Activated B cell treated with CpG ODN at 0.5 μM for 24 hours (primary cell): Measurements from ENCODE around the gene TSSK2. TPM values are rescaled to one million over a fixed set of nuclear protein-coding genes. Genes with fewer than 3 reads are reported as not detected.
A peak's percentile ranks its signal among the peaks of the same experiment; 100 is the strongest.

ENCODE experiments used
- ATAC-seq: fragments of 200-7000 bp; cut with Tn5 transposase; one replicate; pipeline ENCODE4 v1.10.0; 2021; ENCODE audit warnings: low read depth, mild to moderate bottlenecking, moderate library complexity
- CTCF ChIA-PET: fragments of 350-600 bp; sonication (Branson Sonifier 250); formaldehyde crosslinking; loops from one replicate; lab custom pipeline; 2021; ENCODE audit warnings: antibody characterized with exemption; lab: Charles Lee
- POLR2A ChIA-PET: fragments of 350-600 bp; sonication (Branson Sonifier 250); formaldehyde crosslinking; loops from one replicate; lab custom pipeline; 2021; ENCODE audit warnings: antibody characterized with exemption; lab: Charles Lee
- DNase-seq: peaks from one replicate; pipeline ENCODE4 v3.0.0; 2022
- H3K27ac Mint-ChIP-seq: one replicate; pipeline ENCODE4 v1.8.0; 2020; ENCODE audit warnings: mixed read lengths
- H3K27me3 Mint-ChIP-seq: one replicate; pipeline ENCODE4 v1.8.0; 2021; ENCODE audit warnings: mixed read lengths
- H3K36me3 Mint-ChIP-seq: one replicate; pipeline ENCODE4 v1.8.0; 2021; ENCODE audit warnings: low read depth, mixed read lengths
- H3K4me1 Mint-ChIP-seq: one replicate; pipeline ENCODE4 v1.8.0; 2021; ENCODE audit warnings: mixed read lengths
- H3K4me3 Mint-ChIP-seq: one replicate; pipeline ENCODE4 v1.8.0; 2020; ENCODE audit warnings: mild to moderate bottlenecking, mixed read lengths
- H3K9me3 Mint-ChIP-seq: one replicate; pipeline ENCODE4 v1.8.0; 2020; ENCODE audit warnings: mixed read lengths
- CTCF ChIP-seq: fragments of 200-600 bp; IDR thresholded peaks from one replicate; pipeline ENCODE4 v1.8.0; 2022; ENCODE audit warnings: antibody characterized with exemption, mild to moderate bottlenecking
- intact Hi-C: fragments of 100-400 bp; cut with micrococcal nuclease; formaldehyde crosslinking; loops from one replicate; pipeline ENCODE4 v1.15.1; 2024
- total RNA-seq: library from RNA; stranded (reverse); gene quantifications from 2 replicates; pipeline ENCODE4 v1.2.3, GENCODE V29; 2022

The TSSK2 gene
- total RNA-seq, 1 donor from 2014 or later: 0.13 TPM

GRCh38 chr22:19114984-19115552, 16.0 kb upstream of the TSSK2 start:
- intact Hi-C loops: no loop called here
- Mint-ChIP-seq H3K9me3 (no peaks in the 10 kb centered on the region), H3K27ac (no peak overlapping the region), H3K4me3 (no peak overlapping the region), H3K27me3 (no peaks in the 10 kb centered on the region), H3K4me1 (peaks cover 77% of the 10 kb centered on the region), H3K36me3 (peaks cover 25% of the 10 kb centered on the region)
- ATAC-seq (no peak), DNase-seq (no peak)
- TF ChIP-seq CTCF: no peak
- ChIA-PET POLR2A (no interaction called here), CTCF (no interaction called here)

GRCh38 chr22:19115628-19116027, 15.5 kb upstream of the TSSK2 start:
- Mint-ChIP-seq H3K4me1 (peaks cover 79% of the 10 kb centered on the region), H3K36me3 (peaks cover 25% of the 10 kb centered on the region), H3K27me3 (no peaks in the 10 kb centered on the region), H3K4me3 (no peak overlapping the region), H3K27ac (no peak overlapping the region), H3K9me3 (no peaks in the 10 kb centered on the region)
- ChIA-PET POLR2A (no interaction called here), CTCF (interaction anchor here (0.9 kb wide), 1 partner anchor 29 kb away, joined by 3 read pairs; the partner anchor contains the start of gene ESS2)
- TF ChIP-seq CTCF: no peak
- intact Hi-C loops: no loop called here
- ATAC-seq: no peak
- no peak for DNase-seq

- peaks cover 29% of the 10 kb centered on the region for H3K36me3 Mint-ChIP-seq
- no peak overlapping the region for H3K4me3 Mint-ChIP-seq
- no peaks in the 10 kb centered on the region for H3K9me3 Mint-ChIP-seq
- H3K27me3 Mint-ChIP-seq: no peaks in the 10 kb centered on the region
- no peak for DNase-seq
- POLR2A ChIA-PET: no interaction called here
- intact Hi-C loops: no loop called here
- ATAC-seq: no peak
- CTCF ChIA-PET: interaction anchor here (1.8 kb wide), 1 partner anchor 9 kb away, joined by 4 read pairs; no protein-coding TSS in a partner anchor
- H3K27ac Mint-ChIP-seq: no peak overlapping the region
- TF ChIP-seq CTCF: no peak
- H3K4me1 Mint-ChIP-seq: peaks cover 79% of the 10 kb centered on the region
Observed at GRCh38 chr22:19117111-19117512, 14.0 kb upstream of the TSSK2 start.

GRCh38 chr22:19118329-19118880, 12.7 kb upstream of the TSSK2 start:
- intact Hi-C loops: no loop called here
- Mint-ChIP-seq H3K4me1 (peaks cover 78% of the 10 kb centered on the region), H3K36me3 (peaks cover 29% of the 10 kb centered on the region), H3K9me3 (no peaks in the 10 kb centered on the region), H3K4me3 (no peak overlapping the region), H3K27me3 (no peaks in the 10 kb centered on the region), H3K27ac (peak overlapping the region; percentile 61)
- POLR2A ChIA-PET: interaction anchor here (0.6 to 0.9 kb wide), 6 partner anchors 8 to 751 kb away, joined by 3 to 9 read pairs (median 4); no protein-coding TSS in a partner anchor
- ATAC-seq (no peak), DNase-seq (no peak)
- no peak for TF ChIP-seq CTCF
- CTCF ChIA-PET: interaction anchor here (0.7 to 1.8 kb wide), 2 partner anchors 10 to 511 kb away, joined by 4 read pairs; no protein-coding TSS in a partner anchor

- Mint-ChIP-seq H3K9me3 (no peaks in the 10 kb centered on the region), H3K36me3 (peaks cover 24% of the 10 kb centered on the region), H3K27me3 (no peaks in the 10 kb centered on the region), H3K27ac (no peak overlapping the region), H3K4me1 (peaks cover 73% of the 10 kb centered on the region), H3K4me3 (peak overlapping the region; percentile 32)
- CTCF ChIA-PET: no interaction called here
- intact Hi-C loops: loop anchor here (5.0 kb wide), 2 partner anchors 33 to 357 kb away; partner anchors contain the start of genes CDC45 and UFD1
- no peak for DNase-seq
- POLR2A ChIA-PET: no interaction called here
- no peak for ATAC-seq
- TF ChIP-seq CTCF: no peak
Observed at GRCh38 chr22:19119949-19120348, 11.2 kb upstream of the TSSK2 start.
